ENCODE data around the gene PVR. TPM values are rescaled to one million over a fixed set of nuclear protein-coding genes. Genes with fewer than 3 reads are reported as not detected.

Gene PVR
- total RNA-seq, 3 donors from 2014 or later = 23.8 to 39.8 (median 26.7) TPM

DNA sequence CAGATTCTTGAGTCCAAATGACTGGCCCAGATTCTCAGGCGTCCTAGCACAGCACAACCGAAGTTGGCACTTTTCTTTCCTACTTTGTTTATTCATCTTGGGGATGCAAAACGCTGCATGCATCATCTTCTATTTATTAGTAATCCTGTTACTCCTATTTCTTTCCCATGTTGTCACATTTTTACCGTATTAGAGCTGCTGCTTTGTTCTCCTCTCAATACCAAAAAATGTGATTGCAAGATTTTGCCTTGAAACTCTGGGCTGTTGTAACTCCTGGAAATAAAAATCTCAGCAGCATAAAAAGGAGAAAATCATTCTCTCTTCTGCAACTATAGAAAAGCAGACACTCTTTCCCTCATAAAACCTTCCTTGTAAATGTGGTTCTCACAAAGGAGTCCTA, 43.2 kb upstream of the PVR start:
- Histone ChIP-seq H3K4me1 (ENCODE audit: low read depth) (peaks cover 10% of the 10 kb centered on the region), H3K4me3 (no peak overlapping the region), H3K36me3 (ENCODE audit: low read depth) (no peaks in the 10 kb centered on the region), H3K9me3 (no peaks in the 10 kb centered on the region)
- DNase-seq = no peak
- no peak for TF ChIP-seq CTCF (IDR thresholded peaks at IDR 0.05)
- intact Hi-C loops (cut with DNase I, micrococcal nuclease) = no loop called here
- ATAC-seq = no peak

DNA sequence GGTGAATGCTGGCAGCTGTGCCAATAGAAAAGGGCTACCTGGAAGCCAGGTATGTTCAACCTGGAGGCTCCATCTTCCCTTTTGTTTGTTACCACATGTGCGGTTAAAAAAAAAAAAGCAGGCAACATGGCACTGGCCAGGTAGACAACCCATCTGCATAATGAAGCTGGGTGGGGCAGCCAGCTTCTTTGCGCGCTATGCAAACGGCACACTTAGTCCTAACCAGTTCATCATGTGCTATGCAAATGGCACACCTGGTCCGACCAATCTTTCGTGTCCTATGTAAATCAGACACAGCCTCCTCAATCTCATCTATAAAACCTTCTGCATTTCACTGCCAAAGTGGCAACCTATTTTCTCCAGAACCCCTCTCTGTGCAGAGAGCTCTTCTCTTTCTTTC, 41.6 kb upstream of the PVR start:
- Histone ChIP-seq H3K4me1 (ENCODE audit: low read depth) (peaks cover 4% of the 10 kb centered on the region), H3K36me3 (ENCODE audit: low read depth) (no peaks in the 10 kb centered on the region), H3K4me3 (no peak overlapping the region), H3K9me3 (no peaks in the 10 kb centered on the region)
- ATAC-seq (peak; percentile 89), DNase-seq (peak; percentile 69 to 75 (median 72))
- no peak for TF ChIP-seq CTCF (IDR thresholded peaks at IDR 0.05)
- intact Hi-C loops (cut with DNase I, micrococcal nuclease) = no loop called here

GRCh38 chr19:44603201-44603945, 40.3 kb upstream of the PVR start:
- TF ChIP-seq CTCF (IDR thresholded peaks at IDR 0.05) = no peak
- DNase-seq (no peak), ATAC-seq (no peak)
- peaks cover 9% of the 10 kb centered on the region for H3K4me1 ChIP-seq (ENCODE audit: low read depth)
- H3K36me3 ChIP-seq (ENCODE audit: low read depth) = no peaks in the 10 kb centered on the region
- intact Hi-C loops (cut with DNase I, micrococcal nuclease) = no loop called here
- H3K9me3 ChIP-seq = no peaks in the 10 kb centered on the region
- no peak overlapping the region for H3K4me3 ChIP-seq

GRCh38 chr19:44604241-44604640, 39.5 kb upstream of the PVR start:
- ATAC-seq = no peak
- TF ChIP-seq CTCF (IDR thresholded peaks at IDR 0.05) = no peak
- H3K36me3 ChIP-seq (ENCODE audit: low read depth) = no peaks in the 10 kb centered on the region
- no peak overlapping the region for H3K4me3 ChIP-seq
- DNase-seq = no peak
- intact Hi-C loops (cut with DNase I, micrococcal nuclease) = no loop called here
- H3K4me1 ChIP-seq (ENCODE audit: low read depth) = peaks cover 9% of the 10 kb centered on the region
- no peaks in the 10 kb centered on the region for H3K9me3 ChIP-seq

- H3K9me3 ChIP-seq = no peaks in the 10 kb centered on the region
- no peak for DNase-seq
- intact Hi-C loops (cut with DNase I, micrococcal nuclease) = no loop called here
- no peak for TF ChIP-seq CTCF (IDR thresholded peaks at IDR 0.05)
- ATAC-seq = no peak
- H3K4me3 ChIP-seq = no peak overlapping the region
- no peaks in the 10 kb centered on the region for H3K36me3 ChIP-seq (ENCODE audit: low read depth)
- H3K4me1 ChIP-seq (ENCODE audit: low read depth) = peaks cover 9% of the 10 kb centered on the region
These were observed 38.2 kb upstream of the PVR start for GRCh38 chr19:44605547-44605946.
